Progenitor cell of endocrine pancreas (in vitro differentiated cells): Measurements from ENCODE around the gene PTCH1. TPM values are rescaled to one million over a fixed set of nuclear protein-coding genes. Genes with fewer than 3 reads are reported as not detected.

ENCODE experiments used
- DNase-seq: peaks from one replicate; pipeline ENCODE4 v3.0.0; 2021; ENCODE audit warnings: low spot score; ENCODE audit not compliant: unreplicated experiment
- H3K27ac Mint-ChIP-seq: 2 replicates; pipeline ENCODE4 v1.8.0; 2021; ENCODE audit warnings: mild to moderate bottlenecking, moderate library complexity, mixed read lengths
- H3K27me3 Mint-ChIP-seq: 2 replicates; pipeline ENCODE4 v1.8.0; 2021; ENCODE audit warnings: mixed read lengths
- H3K36me3 Mint-ChIP-seq: 2 replicates; pipeline ENCODE4 v1.8.0; 2022; ENCODE audit warnings: mixed read lengths; ENCODE audit not compliant: insufficient read depth
- H3K4me1 Mint-ChIP-seq: 2 replicates; pipeline ENCODE4 v1.8.0; 2021; ENCODE audit warnings: low read depth, mixed read lengths
- H3K4me3 Mint-ChIP-seq: 2 replicates; pipeline ENCODE4 v1.8.0; 2021; ENCODE audit warnings: low read depth, mild to moderate bottlenecking, moderate library complexity, mixed read lengths
- H3K9me3 Mint-ChIP-seq: 2 replicates; pipeline ENCODE4 v1.8.0; 2021; ENCODE audit warnings: low read depth, mixed read lengths
- CTCF ChIP-seq: fragments of 200-600 bp; sonication (generic); IDR thresholded peaks from one replicate; pipeline ENCODE4 v1.5.0; 2021; ENCODE audit warnings: antibody characterized with exemption, mild to moderate bottlenecking; ENCODE audit not compliant: unreplicated experiment
- total RNA-seq: library from RNA; stranded (reverse); gene quantifications from 2 replicates; pipeline ENCODE4 v1.2.1, GENCODE V29; 2021

PTCH1 gene
- total RNA-seq, 1 donor from 2014 or later = 56.3 TPM

- Mint-ChIP-seq H3K9me3 (peaks cover 28% of the 10 kb centered on the region), H3K4me1 (peaks cover 4% of the 10 kb centered on the region), H3K27ac (no peak overlapping the region), H3K4me3 (no peak overlapping the region), H3K27me3 (no peaks in the 10 kb centered on the region), H3K36me3 (peaks cover 8% of the 10 kb centered on the region)
- no peak for TF ChIP-seq CTCF
- no peak for DNase-seq
Measured at GRCh38 chr9:95406121-95406520, 110.7 kb downstream of the PTCH1 start.

GRCh38 chr9:95399261-95399660 is 117.5 kb downstream of the PTCH1 start:
- no peaks in the 10 kb centered on the region for H3K27me3 Mint-ChIP-seq
- TF ChIP-seq CTCF = no peak
- peaks cover 23% of the 10 kb centered on the region for H3K36me3 Mint-ChIP-seq
- no peak overlapping the region for H3K4me3 Mint-ChIP-seq
- H3K4me1 Mint-ChIP-seq = no peaks in the 10 kb centered on the region
- no peak for DNase-seq
- H3K9me3 Mint-ChIP-seq = peaks cover 44% of the 10 kb centered on the region
- no peak overlapping the region for H3K27ac Mint-ChIP-seq

Other genes with a start within 250 kb of the PTCH1 start
- gene FANCC, start 199.3 kb downstream of the PTCH1 start, total RNA-seq = 28.5 and 28.9 TPM in 2 replicates